ENCODE measurements around the gene TEN1. TPM values are rescaled to one million over a fixed set of nuclear protein-coding genes. Genes with fewer than 3 reads are reported as not detected.

Gene TEN1
- total and polyA plus RNA-seq, 3 experiments from 2014 or later: 15.9 to 21.0 (median 17.3) TPM

DNA sequence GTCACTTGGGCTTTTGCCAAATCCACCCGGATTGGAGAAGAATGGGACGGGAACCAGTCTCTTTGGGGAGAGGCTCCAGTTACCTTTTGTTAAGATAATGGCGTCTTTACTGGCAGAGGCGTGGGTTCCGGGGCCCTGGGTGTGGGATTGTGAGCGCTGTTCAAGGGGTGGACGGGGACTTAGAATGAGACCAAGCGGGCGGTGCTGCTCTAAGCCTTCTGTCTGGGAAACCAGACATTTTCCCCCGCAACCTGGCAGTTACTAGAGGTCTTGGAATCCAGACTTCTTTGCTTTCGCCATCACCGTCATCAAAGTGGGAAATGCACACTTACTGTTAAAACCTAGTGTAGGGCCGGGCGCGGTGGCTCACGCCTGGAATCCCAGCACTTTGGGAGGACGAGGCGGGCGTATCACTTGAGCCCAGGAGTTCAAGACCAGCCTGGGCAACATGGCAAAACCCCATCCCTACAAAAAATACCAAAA lies 706 bp downstream of the TEN1 start:
- H3K4me3 Mint-ChIP-seq: peak overlapping the region; percentile 96 to 100 (median 99)
- peaks cover 32 to 52% (median 42%) of the 10 kb centered on the region in 3 donors for H3K4me1 Mint-ChIP-seq
- Histone ChIP-seq H3K36me3 (ENCODE audit: insufficient read depth, low read length) (no peaks in the 10 kb centered on the region), H3K27ac (ENCODE audit: low read depth, low read length) (peak overlapping the region; percentile 95), H3K4me3 (ENCODE audit: low read length) (peak overlapping the region; percentile 84), H3K4me1 (ENCODE audit: insufficient read depth, low read length) (peaks cover 31% of the 10 kb centered on the region), H3K27me3 (ENCODE audit: insufficient read depth, low read length, poor library complexity, severe bottlenecking) (no peaks in the 10 kb centered on the region), H3K9me3 (ENCODE audit: low read length) (no peaks in the 10 kb centered on the region)
- H3K36me3 Mint-ChIP-seq: peaks cover 0 to 24% (median 0%) of the 10 kb centered on the region in 3 donors
- no peaks in the 10 kb centered on the region for H3K9me3 Mint-ChIP-seq
- ChIA-PET POLR2A (interaction anchor here (0.7 to 1.1 kb wide), 4 partner anchors 50 to 103 kb away, joined by 3 read pairs; partner anchors contain the start of gene SRP68), CTCF (interaction anchor here (1.4 kb wide), 1 partner anchor 21 kb away, joined by 5 read pairs; the partner anchor contains the start of gene CDK3)
- H3K27me3 Mint-ChIP-seq: peaks cover 0 to 1% of the 10 kb centered on the region in 2 donors
- no peak for DNase-seq
- H3K27ac Mint-ChIP-seq: peak overlapping the region; percentile 99 to 100 (median 100)

DNA sequence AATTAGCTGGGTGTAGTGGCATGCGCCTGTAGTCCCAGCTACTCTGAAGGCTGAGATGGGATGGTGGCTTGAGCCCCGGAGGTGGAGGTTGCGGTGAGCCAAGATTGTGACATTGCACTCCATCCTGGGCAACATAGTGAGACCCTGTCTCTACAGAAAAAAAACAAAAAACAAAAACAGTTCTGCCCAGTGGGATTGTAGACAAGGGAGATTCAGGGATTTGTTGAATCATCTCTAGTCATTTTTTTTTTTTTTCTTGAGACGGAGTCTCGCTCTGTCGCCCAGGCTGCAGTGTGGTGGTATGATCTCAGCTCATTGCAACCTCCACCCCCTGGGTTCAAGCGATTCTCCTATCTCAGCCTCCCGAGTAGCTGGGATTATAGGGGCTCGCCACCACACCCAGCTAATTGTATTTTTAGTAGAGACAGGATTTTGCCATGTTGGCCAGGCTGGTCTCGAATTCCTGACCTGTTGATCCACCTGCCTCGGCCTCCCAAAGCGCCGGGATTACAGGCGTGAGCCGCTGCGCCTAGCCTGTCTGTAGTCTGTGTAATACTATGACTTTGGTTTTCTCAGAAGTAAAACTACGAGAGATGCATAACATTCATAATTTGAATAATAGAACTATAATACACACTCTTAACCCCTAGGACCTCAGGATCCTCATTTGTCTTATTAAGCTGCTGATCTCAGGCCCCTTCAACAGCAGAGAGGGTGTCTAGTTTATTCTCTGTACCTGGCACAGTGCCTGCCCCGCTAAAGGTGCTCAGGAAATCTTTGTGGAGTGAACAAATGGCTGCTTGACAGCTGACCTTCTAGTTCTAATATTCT lies 1.4 kb downstream of the TEN1 start:
- H3K27me3 ChIP-seq (ENCODE audit: insufficient read depth, low read length, poor library complexity, severe bottlenecking): no peaks in the 10 kb centered on the region
- peak overlapping the region; percentile 84 for H3K4me3 ChIP-seq (ENCODE audit: low read length)
- Mint-ChIP-seq H3K4me1 (peaks cover 32 to 48% (median 42%) of the 10 kb centered on the region in 3 donors), H3K27me3 (peaks cover 0 to 1% of the 10 kb centered on the region in 2 donors), H3K27ac (peak overlapping the region; percentile 99 to 100 (median 100)), H3K9me3 (no peaks in the 10 kb centered on the region), H3K36me3 (peaks cover 0 to 24% (median 0%) of the 10 kb centered on the region in 3 donors), H3K4me3 (peak overlapping the region; percentile 96 to 100 (median 99))
- H3K4me1 ChIP-seq (ENCODE audit: insufficient read depth, low read length): peaks cover 31% of the 10 kb centered on the region
- CTCF ChIA-PET: interaction anchor here (0.7 to 1.4 kb wide), 5 partner anchors 17 to 119 kb away, joined by 3 to 6 read pairs (median 4); partner anchors contain the start of genes CDK3 and MRPL38
- POLR2A ChIA-PET: interaction anchor here (0.6 to 1.1 kb wide), 9 partner anchors 49 to 758 kb away, joined by 3 to 7 read pairs (median 3); partner anchors contain the start of gene SRP68
- peak overlapping the region; percentile 95 for H3K27ac ChIP-seq (ENCODE audit: low read depth, low read length)
- no peak for DNase-seq
- H3K9me3 ChIP-seq (ENCODE audit: low read length): no peaks in the 10 kb centered on the region
- no peaks in the 10 kb centered on the region for H3K36me3 ChIP-seq (ENCODE audit: insufficient read depth, low read length)

DNA sequence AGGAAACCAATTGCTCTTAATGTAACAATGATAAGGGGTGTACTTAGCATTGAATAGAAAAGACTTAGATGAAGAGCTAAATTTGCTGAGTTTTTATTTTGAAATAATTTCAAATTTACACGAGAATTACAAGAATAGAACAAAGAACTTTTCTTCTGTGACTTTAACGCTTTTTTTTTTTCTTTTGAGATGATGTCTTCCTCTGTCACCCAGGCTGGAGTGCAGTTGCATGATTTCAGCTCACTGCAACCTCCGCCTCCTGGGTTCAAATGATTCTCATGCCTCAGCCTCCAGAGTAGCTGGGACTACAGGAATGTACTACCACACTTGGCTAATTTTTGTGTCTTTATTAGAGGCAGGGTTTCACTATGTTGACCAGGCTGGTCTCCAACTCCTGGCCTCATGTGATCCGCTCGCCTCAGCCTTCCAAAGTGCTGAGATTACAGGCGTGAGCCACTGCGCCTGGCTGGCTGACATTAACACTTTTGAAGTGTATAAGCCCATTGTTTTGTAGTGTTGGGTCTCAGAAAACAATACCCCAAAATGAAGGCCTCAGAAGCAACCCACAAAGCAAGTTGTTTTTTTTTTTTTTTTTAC lies 2.1 kb downstream of the TEN1 start:
- POLR2A ChIA-PET: interaction anchor here (0.6 to 1.1 kb wide), 6 partner anchors 53 to 757 kb away, joined by 3 to 7 read pairs (median 3); no protein-coding TSS in a partner anchor
- H3K4me1 Mint-ChIP-seq: peaks cover 26 to 41% (median 35%) of the 10 kb centered on the region in 3 donors
- H3K4me3 Mint-ChIP-seq: peak overlapping the region; percentile 54 to 99 (median 96)
- Histone ChIP-seq H3K36me3 (ENCODE audit: insufficient read depth, low read length) (no peaks in the 10 kb centered on the region), H3K4me1 (ENCODE audit: insufficient read depth, low read length) (peaks cover 24% of the 10 kb centered on the region), H3K4me3 (ENCODE audit: low read length) (no peak overlapping the region), H3K27ac (ENCODE audit: low read depth, low read length) (no peak overlapping the region), H3K9me3 (ENCODE audit: low read length) (no peaks in the 10 kb centered on the region), H3K27me3 (ENCODE audit: insufficient read depth, low read length, poor library complexity, severe bottlenecking) (no peaks in the 10 kb centered on the region)
- no peak for DNase-seq
- peaks cover 0 to 1% of the 10 kb centered on the region in 2 donors for H3K27me3 Mint-ChIP-seq
- CTCF ChIA-PET: interaction anchor here (0.7 to 1.4 kb wide), 5 partner anchors 16 to 120 kb away, joined by 3 to 6 read pairs (median 4); partner anchors contain the start of genes CDK3 and MRPL38
- peak overlapping the region in 7 of 8 donors; percentile 48 to 99 (median 78) for H3K27ac Mint-ChIP-seq
- H3K9me3 Mint-ChIP-seq: no peaks in the 10 kb centered on the region
- peaks cover 0 to 23% (median 0%) of the 10 kb centered on the region in 3 donors for H3K36me3 Mint-ChIP-seq

DNA sequence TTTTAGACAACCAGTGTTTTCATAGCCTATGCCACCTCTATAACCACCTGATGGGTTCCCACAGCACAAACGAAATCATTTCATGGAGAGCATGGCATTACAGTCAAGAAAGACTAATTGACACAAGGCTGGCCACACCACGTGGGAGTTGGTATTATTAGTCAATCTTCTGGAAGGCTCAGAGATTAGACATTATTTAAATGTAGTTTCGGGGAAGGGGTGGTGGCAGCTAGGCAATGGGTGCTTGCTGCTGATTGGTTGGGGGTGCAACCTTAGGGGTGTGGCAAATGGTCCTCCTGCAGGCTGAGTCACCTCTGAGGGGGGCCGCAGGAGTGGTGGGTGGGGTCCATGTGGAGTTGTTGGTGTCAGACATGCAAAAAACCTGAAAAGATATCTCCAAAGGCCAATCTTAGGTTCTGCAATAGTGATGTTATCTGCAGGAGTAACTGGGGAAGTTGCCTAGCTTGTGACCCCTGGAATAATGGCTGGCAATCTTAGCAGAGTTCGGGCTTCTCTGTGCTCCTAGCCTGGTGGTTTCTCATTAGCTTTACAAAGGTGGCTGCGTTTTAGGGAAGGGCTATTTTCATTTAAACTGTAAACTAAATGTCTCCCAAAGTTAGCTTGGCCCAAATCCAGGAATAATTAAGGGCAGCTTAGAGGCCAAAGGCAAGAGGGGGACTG lies 4.6 kb downstream of the TEN1 start:
- no peak overlapping the region for H3K4me3 ChIP-seq (ENCODE audit: low read length)
- Mint-ChIP-seq H3K9me3 (no peaks in the 10 kb centered on the region), H3K27me3 (peaks cover 0 to 1% of the 10 kb centered on the region in 2 donors), H3K36me3 (peaks cover 0 to 17% (median 0%) of the 10 kb centered on the region in 3 donors), H3K4me1 (peaks cover 11 to 16% (median 14%) of the 10 kb centered on the region in 3 donors), H3K4me3 (no peak overlapping the region), H3K27ac (peak overlapping the region in 2 of 8 donors; percentile 12 to 57)
- ChIA-PET POLR2A (no interaction called here), CTCF (interaction anchor here (1.4 kb wide), 1 partner anchor 14 kb away, joined by 6 read pairs; no protein-coding TSS in a partner anchor)
- no peaks in the 10 kb centered on the region for H3K9me3 ChIP-seq (ENCODE audit: low read length)
- H3K4me1 ChIP-seq (ENCODE audit: insufficient read depth, low read length): peaks cover 15% of the 10 kb centered on the region
- no peak overlapping the region for H3K27ac ChIP-seq (ENCODE audit: low read depth, low read length)
- no peaks in the 10 kb centered on the region for H3K36me3 ChIP-seq (ENCODE audit: insufficient read depth, low read length)
- DNase-seq: no peak
- H3K27me3 ChIP-seq (ENCODE audit: insufficient read depth, low read length, poor library complexity, severe bottlenecking): no peaks in the 10 kb centered on the region

DNA sequence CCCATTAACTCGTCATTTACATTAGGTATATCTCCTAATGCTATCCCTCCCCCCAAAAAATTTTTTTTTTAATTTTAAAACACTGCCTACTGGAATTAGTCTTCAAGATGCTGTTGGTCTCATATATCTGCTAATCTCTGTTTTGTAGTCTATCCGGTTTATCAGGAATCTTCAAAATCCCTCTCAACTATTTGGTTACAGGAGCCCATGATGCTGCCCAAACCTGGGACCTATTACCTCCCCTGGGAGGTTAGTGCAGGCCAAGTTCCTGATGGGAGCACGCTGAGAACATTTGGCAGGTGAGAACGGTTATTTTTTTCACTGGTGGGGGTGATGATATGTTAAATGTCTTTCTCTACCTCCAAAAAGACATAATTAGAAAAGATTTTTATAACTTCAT lies 6.9 kb downstream of the TEN1 start:
- ChIA-PET POLR2A (no interaction called here), CTCF (no interaction called here)
- no peak overlapping the region for H3K27ac ChIP-seq (ENCODE audit: low read depth, low read length)
- Mint-ChIP-seq H3K4me1 (peaks cover 0 to 3% (median under 1%) of the 10 kb centered on the region in 3 donors), H3K27me3 (peaks cover 0 to 1% of the 10 kb centered on the region in 2 donors), H3K36me3 (peaks cover 0 to 9% (median 0%) of the 10 kb centered on the region in 3 donors), H3K9me3 (no peaks in the 10 kb centered on the region), H3K27ac (no peak overlapping the region), H3K4me3 (no peak overlapping the region)
- H3K27me3 ChIP-seq (ENCODE audit: insufficient read depth, low read length, poor library complexity, severe bottlenecking): no peaks in the 10 kb centered on the region
- peaks cover 3% of the 10 kb centered on the region for H3K4me1 ChIP-seq (ENCODE audit: insufficient read depth, low read length)
- DNase-seq: no peak
- H3K4me3 ChIP-seq (ENCODE audit: low read length): no peak overlapping the region
- H3K9me3 ChIP-seq (ENCODE audit: low read length): no peaks in the 10 kb centered on the region
- no peaks in the 10 kb centered on the region for H3K36me3 ChIP-seq (ENCODE audit: insufficient read depth, low read length)

DNA sequence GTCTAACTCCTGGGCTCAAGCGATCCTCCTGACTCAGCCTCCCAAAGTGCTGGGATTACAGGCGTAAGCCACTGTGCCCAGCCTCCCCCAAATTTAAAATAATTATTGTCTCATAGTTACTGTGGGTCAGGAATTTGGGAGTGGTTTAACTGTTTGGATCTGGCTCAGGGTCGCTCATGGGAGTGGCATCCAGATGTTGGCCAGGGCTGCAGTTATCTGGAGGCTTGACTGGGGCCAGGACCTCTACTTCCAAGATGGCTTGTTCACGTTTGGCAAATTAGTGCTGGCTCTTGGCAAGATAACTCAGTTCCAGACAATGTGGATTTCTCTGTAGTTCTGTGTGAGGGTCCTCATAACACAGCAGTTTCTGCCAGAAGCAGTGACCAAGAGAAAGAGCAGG lies 8.0 kb downstream of the TEN1 start:
- peaks cover 0 to 18% (median 3%) of the 10 kb centered on the region in 3 donors for H3K36me3 Mint-ChIP-seq
- H3K27ac Mint-ChIP-seq: no peak overlapping the region
- Histone ChIP-seq H3K9me3 (ENCODE audit: low read length) (no peaks in the 10 kb centered on the region), H3K4me3 (ENCODE audit: low read length) (no peak overlapping the region), H3K27ac (ENCODE audit: low read depth, low read length) (no peak overlapping the region), H3K27me3 (ENCODE audit: insufficient read depth, low read length, poor library complexity, severe bottlenecking) (no peaks in the 10 kb centered on the region), H3K4me1 (ENCODE audit: insufficient read depth, low read length) (no peaks in the 10 kb centered on the region), H3K36me3 (ENCODE audit: insufficient read depth, low read length) (no peaks in the 10 kb centered on the region)
- ChIA-PET CTCF (interaction anchor here (0.5 kb wide), 1 partner anchor 32 kb away, joined by 3 read pairs; no protein-coding TSS in a partner anchor), POLR2A (no interaction called here)
- peaks cover 0 to 1% of the 10 kb centered on the region in 2 donors for H3K27me3 Mint-ChIP-seq
- H3K9me3 Mint-ChIP-seq: no peaks in the 10 kb centered on the region
- no peak for DNase-seq
- H3K4me3 Mint-ChIP-seq: no peak overlapping the region
- peaks cover 0 to 2% (median 0%) of the 10 kb centered on the region in 3 donors for H3K4me1 Mint-ChIP-seq

DNA sequence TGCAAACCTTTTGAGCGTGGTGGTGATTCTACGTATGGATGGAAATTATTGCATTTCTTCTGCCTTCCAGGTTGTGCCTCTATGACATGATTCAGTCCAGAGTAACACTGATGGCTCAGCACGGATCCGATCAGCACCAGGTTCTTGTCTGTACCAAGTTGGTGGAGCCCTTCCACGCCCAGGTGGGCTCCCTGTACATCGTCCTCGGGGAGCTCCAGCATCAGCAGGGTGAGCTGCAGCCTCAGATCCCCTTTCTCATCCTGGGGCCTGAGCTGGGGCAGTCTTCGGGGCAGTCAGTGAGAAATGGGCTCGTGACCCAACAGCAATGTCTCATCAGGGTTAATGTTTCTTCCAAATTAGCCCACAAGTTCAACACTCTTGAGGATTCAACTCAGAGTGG lies 12.4 kb downstream of the TEN1 start:
- Mint-ChIP-seq H3K9me3 (no peaks in the 10 kb centered on the region), H3K27me3 (no peaks in the 10 kb centered on the region), H3K4me1 (peaks cover 0 to under 1% (median 0%) of the 10 kb centered on the region in 3 donors), H3K4me3 (no peak overlapping the region), H3K36me3 (peaks cover 0 to 34% (median 3%) of the 10 kb centered on the region in 3 donors), H3K27ac (no peak overlapping the region)
- Histone ChIP-seq H3K27ac (ENCODE audit: low read depth, low read length) (no peak overlapping the region), H3K4me1 (ENCODE audit: insufficient read depth, low read length) (no peaks in the 10 kb centered on the region), H3K4me3 (ENCODE audit: low read length) (no peak overlapping the region), H3K27me3 (ENCODE audit: insufficient read depth, low read length, poor library complexity, severe bottlenecking) (no peaks in the 10 kb centered on the region), H3K9me3 (ENCODE audit: low read length) (no peaks in the 10 kb centered on the region), H3K36me3 (ENCODE audit: insufficient read depth, low read length) (no peaks in the 10 kb centered on the region)
- DNase-seq: peak in 1 of 5 donors; percentile 32
- ChIA-PET CTCF (no interaction called here), POLR2A (no interaction called here)
